ENCODE results near the gene AURKAIP1.

DNA sequence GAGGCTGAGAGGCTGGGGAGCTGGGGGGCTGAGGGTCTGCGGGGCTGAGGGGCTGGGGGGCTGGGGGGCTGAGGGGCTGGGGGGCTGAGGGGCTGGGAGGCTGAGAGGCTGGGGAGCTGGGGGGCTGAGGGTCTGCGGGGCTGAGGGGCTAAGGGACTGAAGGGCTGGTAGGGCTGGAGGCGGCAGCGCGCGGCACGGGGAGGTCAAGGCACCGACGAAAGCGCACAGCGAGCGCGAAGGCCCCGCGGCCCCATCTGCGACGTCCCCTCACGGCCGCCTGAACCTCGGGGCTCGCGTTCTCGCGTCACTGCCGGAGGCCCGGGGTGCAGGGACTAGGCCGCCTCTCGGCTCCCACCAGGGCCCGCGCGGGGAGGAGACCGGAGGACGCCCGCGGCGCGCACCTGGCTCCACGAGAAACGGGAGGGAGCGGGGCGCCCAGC, 50.9 kb downstream of the AURKAIP1 start:
- no peak for TF ChIP-seq CTCF (IDR thresholded peaks at IDR 0.05; ENCODE audit: low read depth, low read length)
- TF ChIP-seq EZH2phosphoT487 (IDR thresholded peaks at IDR 0.05; ENCODE audit: low read depth), result no peak

Measured in OCI-LY3 (cell line).